Measurements from ENCODE around the gene TBC1D26.
"Not testable (repeated sequence)": the region's sequence is repeated elsewhere in the genome, so short reads cannot be mapped to it uniquely, and the experiment has no call there.

The TBC1D26 gene

DNA sequence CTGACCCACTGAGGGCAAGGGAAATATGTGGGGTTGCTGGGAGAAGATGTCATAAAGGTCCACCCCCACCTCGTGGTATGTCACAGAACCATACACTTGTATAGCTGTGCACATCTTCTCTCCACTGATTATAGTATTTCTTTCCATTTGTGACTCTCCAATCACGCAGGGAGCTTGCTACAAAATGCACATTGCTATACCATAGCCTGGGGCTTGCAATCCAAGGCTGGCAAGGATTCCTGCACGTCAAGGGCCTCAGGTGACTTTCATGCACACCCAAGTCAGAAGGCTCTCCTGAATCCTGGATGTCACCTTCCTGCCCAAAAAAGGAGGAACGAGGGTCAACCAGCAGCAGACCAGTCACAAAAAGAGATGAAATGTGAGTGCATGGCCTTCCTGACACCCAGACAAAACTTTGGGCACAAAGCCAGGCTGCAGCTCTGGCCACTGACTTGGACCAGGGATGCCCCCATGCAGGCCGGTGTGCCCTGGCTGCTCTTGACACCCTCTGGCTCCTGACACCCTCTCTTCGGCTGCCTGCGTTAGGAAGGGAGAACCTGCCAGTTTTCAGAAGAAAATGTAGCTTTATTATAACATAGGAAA lies 12.1 kb downstream of the TBC1D26 start:
- DNase-seq (ENCODE audit: low read depth): no peak

DNA sequence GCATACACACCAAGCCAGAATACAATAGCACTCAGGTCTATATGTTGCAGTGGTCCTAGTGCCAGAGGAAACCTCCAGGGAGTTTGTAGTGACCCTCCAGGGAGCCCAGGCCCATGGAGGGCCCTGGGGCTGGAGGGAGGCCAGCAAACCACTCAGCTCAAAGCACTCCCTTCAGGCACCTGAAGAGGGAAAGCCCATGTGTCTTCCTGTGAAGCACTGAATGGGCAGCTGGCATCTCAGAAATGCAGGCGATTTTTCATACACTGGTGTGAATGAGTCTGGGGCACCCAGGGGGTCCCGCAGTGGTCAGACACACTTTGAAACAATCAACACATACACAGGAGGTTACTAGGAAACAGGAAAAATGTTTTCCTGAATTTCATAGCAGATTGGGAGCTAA lies 12.8 kb downstream of the TBC1D26 start:
- DNase-seq (ENCODE audit: low read depth): no peak

DNA sequence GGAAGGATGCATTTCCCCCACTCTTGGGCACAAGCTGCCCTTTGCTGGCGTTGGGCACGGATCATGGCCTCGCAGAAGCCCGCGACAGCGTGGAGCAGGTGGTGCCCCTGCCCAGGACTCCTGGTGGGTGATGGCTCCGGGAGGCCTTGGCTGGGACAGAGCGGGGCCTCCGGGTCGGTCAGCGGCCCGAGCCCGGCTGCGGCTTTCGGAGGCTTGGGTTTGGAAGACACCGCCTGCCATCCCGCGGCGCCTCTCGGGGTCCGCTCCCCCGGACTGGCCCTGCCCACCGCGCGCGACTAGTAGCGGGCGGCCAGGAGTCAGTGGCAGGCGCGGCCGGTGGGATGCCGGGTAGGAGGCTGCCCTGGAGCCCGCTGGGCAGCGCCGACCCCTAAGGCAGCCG lies 17.3 kb downstream of the TBC1D26 start:
- DNase-seq (ENCODE audit: low read depth): not testable (repeated sequence)

DNA sequence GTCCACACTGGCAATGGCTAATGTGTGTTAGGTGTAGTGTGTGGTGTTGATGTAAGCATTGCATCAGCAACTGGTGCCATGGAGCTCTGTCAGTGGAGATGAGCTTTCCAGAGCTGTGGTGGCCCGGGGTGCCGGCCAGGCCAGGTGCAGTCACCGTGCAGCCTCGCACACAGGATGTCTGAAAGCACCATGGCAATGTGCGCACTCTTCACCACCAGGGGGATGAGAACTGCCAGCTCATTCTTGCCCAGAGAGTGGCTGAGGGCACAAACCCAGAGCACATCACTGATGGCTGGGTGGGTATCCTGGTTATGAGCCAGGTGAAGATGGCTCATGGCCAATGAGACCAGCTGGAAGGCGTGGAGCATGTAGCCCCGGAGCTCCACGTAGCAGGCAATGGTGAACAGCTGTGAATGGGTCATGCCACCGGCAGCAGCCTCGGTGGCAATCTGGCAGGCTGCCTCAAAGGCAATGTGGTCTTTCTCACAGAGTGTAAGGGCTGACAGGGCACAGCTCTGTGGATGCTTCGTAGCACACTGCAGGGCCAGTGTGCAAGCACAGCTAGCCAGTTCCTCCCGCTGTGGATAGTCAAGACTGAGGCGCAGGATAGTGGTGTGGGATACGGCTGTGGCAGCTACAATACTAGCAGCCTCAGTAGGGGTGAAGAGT lies 36.9 kb downstream of the TBC1D26 start:
- DNase-seq (ENCODE audit: low read depth): not testable (repeated sequence)

DNA sequence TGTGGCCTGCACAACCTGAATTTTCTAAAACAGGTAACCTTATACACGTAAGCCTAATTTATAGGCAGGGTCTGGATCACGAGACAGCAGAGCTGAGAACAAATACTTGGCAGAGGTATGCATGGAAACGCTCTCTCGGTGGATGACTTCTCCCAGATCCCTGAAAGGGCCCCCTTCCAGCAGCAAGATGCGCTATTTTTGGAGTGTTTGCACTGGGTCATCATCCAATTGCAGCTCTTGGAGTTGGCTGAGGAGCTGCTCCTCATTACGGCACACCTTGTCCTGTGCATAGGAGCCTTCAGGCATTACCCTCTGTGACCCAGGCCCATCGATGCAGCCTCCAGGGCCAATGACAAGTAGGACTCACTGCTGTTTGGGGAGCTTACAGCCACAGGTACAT lies 38.6 kb downstream of the TBC1D26 start:
- DNase-seq (ENCODE audit: low read depth): not testable (repeated sequence)

DNA sequence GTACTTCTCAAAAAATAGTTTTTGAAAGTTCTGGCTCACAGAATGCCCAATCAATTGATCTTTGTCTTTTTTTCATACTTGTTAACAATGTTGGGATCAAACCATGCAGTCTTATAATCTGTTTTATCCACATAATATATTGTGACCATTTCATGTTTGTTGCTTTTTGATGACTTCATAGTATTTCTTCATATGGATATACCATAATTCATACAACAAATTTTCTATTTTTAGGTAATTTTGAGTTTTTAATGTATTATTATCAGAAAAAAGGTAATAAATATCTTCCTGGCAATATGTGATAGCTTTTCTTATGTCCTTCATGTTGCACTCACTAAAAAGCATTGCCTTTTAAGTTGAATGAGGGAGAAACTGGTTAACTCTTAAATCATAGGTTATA lies 44.8 kb downstream of the TBC1D26 start:
- no peak for DNase-seq (ENCODE audit: low read depth)

DNA sequence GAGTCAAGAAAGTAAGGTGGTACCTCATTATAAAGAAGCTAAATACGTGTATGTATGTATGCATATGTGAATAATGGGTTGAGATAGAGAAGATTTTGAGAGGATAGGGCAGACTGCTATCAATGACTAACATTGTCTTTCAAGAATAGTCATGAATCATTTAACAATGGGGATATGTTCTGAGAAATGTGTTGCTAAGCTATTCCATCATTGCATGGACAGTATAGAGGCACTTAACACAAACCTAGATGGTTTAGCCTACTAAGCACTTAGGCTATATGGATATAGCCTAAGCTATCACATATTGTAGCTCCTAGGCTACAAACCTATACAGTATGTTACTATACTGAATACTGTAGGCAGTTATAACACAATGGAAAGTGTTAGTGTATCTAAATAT lies 45.2 kb downstream of the TBC1D26 start:
- DNase-seq (ENCODE audit: low read depth): no peak

DNA sequence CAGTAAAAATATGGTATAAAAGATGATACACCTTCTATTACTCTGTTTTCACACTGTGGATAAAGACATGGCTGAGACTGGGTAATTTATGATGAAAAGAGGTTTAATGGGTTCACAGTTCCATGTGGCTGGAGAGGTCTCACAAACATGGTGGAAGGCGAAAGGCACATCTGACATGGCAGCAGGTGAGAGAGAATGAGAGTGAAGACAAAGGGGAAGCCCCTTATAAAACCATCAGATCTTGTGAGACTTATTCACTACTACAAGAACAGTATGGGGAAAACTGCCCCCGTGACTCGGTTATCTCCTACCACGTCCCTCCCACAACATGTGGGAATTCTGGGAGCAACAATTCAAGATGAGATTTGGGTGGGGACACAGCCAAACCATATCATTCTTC lies 45.6 kb downstream of the TBC1D26 start:
- no peak for DNase-seq (ENCODE audit: low read depth)

DNA sequence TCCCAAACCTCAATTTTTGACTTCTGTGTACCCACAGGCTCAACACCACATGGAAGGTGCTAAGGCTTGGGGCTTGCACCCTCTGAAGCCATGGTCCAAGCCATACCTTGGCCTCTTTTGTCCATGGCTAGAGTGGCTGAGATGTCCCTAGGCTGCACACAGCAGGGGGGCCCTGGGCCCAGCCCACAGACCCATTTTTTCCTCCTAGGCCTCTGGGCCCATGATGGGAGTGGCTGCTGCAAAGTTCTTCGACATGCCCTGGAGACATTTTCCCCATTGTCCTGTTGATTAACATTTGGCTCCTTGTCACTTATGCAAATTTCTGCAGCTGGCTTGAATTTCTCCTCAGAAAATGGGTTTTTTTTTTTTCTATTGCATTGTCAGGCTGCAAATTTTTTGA lies 47.0 kb downstream of the TBC1D26 start:
- no peak for DNase-seq (ENCODE audit: low read depth)

DNA sequence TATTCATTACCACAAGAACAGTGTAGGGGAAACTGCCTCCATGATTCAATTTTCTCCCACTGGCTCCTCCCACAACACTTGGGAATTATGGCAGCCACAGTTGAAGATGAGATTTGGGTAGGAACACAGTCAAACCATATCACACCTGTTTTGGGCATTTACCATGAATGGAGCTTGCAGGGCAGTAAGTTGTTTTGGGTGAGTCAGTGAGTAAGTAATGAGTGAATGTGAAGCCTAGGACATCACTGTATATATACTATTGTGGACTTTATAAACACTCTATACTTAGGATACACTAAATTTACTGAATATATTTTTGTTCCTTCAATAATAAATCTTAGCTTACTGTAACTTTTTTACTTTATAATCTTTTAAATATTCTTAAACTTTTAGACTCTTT lies 48.1 kb downstream of the TBC1D26 start:
- DNase-seq (ENCODE audit: low read depth): no peak

DNA sequence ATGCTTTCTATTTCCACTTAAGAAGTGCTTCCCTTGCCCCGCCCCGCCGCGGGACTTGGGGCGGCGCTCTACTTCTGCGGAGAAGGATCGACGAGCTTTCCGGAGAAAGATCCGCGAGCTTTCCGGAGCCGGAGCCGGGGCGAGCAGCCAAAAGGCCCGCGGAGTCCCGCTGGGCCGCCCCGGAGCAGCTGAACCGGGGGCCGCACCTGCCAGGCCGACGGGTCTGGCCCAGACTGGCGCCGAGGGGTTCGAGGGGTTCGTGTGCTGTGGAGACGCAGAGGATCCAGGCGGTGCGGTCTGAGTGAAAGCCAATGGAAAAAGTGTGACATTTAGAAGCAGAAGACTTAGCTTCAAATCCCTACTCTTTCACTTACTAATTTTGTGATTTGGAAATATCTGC lies 50.8 kb downstream of the TBC1D26 start:
- peak; percentile 36 for DNase-seq (ENCODE audit: low read depth)

DNA sequence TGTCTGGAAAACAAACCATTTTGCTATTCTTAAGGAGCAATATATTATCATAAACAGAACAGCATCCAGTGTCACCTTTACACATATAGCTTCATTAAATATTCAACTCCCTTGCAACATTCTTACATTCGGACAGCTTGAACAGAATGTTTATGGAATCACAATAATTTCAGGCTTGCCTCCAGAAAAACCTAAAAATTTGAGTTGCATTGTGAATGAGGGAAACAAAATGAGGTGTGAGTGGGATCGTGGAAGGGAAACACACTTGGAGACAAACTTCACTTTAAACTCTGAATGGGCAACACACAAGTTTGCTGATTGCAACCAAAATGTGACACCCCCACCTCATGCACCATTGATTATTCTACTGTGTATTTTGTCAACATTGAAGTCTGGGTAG lies 51.4 kb downstream of the TBC1D26 start:
- no peak for DNase-seq (ENCODE audit: low read depth)

DNA sequence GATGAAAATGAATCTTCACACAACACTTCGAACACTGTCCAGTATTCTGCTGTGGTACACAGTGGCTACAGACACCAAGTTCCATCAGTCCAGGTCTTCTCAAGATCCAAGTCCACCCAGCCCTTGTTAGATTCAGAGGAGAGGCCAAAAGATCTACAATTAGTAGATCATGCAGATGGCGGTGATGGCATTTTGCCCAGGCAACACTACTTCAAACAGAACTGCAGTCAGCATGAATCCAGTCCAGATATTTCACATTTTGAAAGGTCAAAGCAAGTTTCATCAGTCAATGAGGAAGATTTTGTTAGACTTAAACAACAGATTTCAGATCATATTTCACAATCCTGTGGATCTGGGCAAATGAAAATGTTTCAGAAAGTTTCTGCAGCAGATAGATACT lies 52.3 kb downstream of the TBC1D26 start:
- not testable (repeated sequence) for DNase-seq (ENCODE audit: low read depth)

DNA sequence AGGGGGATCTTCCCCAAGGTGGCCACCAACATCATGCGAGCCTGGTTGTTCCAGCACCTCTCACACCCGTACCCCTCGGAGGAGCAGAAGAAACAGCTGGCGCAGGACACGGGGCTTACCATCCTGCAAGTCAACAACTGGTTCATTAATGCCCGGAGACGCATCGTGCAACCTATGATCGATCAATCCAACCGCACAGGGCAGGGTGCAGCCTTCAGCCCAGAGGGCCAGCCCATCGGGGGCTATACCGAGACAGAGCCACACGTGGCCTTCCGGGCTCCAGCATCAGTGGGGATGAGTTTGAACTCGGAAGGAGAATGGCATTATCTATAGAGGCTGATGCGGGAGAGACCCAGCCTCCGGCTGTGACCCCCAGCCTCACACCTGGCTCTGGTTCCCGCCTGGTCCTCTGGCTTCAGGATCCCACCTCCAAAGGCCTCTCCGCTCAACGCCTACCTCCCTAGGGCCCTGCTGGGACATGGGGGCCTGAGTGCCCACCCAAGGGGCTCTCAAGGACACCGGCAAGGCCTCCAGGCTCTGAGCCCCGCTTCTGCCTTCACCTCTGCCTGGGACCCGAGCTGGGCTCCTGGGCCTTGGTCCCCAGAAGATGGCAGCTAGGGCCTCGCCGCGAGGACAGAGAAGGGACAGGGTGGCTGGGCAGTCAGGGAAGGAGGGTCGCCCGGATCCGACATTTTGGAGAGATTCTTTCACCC lies 55.4 kb downstream of the TBC1D26 start:
- DNase-seq (ENCODE audit: low read depth): not testable (repeated sequence)

DNA sequence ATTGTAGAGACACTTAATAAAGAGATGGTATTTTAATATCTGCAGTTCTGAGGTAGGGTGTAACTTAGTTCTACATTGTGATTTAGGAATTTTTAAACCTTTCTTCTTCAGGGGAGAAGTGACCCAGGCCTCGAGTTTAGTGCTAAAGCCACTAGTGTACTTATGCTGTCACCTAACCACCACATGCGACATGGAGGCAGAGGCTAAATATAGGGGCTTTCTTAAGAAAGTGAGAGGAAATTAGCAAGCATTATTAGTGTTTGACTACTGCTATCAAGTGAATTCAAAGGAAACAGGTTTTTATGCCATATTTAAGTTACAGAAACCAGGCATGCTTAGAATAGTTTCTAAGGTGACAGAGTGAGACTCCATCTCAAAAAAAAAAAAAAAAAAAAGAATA lies 56.3 kb downstream of the TBC1D26 start:
- not testable (repeated sequence) for DNase-seq (ENCODE audit: low read depth)

Data from stromal cell of bone marrow (primary cell).